GM12865 (cell line): ENCODE data around the gene AGER.

Source experiments
- DNase-seq: peaks from one replicate; pipeline ENCODE4 v3.0.0; 2010; ENCODE audit warnings: low read depth
- H3K4me3 ChIP-seq: 2 replicates; pipeline ENCODE4 v1.5.1; 2011; ENCODE audit warnings: mild to moderate bottlenecking, low read depth, low read length, control low read depth
- TF ChIP-seq, protein P1 (sequence below): IDR thresholded peaks from 2 replicates; pipeline ENCODE4 v1.5.1; 2011; ENCODE audit warnings: low read length, control low read depth, low read depth, inconsistent platforms; ENCODE audit not compliant: insufficient read depth; ENCODE audit errors: missing control alignments

Gene AGER

DNA sequence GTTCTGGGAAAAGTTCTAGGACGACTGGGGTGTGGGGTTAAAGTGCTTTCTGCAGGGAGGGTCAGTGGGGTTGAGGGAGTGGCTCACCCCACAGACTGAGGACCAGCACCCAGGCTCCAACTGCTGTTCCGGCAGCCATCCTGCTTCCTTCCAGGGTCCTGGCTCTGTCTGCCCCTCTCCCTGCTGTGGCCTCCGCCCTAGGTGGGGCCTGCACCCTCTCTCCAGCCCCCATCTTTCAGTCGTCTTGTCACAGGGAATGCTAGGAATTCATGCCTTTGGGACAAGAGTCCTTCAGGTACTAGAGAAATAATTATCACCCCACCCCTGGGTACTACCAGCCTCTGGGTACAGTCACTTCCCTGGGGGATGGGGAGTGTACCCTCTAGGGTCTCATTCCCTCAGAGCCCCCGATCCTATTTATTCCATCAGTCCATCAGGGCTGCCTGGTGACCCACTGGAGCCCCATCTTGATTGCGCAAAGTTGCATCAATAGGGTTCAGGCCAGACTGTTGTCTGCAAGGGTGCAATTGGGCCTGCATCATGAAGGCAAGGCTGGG, at the start of gene AGER:
TSS of gene AGER (minus strand) at position 170 of the 557 bp plus-strand sequence. CDS start at position 139, 31 bp downstream.
- DNase-seq = no peak
- no peak within 1 kb of the TSS for H3K4me3 ChIP-seq
- TF ChIP-seq, protein P1, sequence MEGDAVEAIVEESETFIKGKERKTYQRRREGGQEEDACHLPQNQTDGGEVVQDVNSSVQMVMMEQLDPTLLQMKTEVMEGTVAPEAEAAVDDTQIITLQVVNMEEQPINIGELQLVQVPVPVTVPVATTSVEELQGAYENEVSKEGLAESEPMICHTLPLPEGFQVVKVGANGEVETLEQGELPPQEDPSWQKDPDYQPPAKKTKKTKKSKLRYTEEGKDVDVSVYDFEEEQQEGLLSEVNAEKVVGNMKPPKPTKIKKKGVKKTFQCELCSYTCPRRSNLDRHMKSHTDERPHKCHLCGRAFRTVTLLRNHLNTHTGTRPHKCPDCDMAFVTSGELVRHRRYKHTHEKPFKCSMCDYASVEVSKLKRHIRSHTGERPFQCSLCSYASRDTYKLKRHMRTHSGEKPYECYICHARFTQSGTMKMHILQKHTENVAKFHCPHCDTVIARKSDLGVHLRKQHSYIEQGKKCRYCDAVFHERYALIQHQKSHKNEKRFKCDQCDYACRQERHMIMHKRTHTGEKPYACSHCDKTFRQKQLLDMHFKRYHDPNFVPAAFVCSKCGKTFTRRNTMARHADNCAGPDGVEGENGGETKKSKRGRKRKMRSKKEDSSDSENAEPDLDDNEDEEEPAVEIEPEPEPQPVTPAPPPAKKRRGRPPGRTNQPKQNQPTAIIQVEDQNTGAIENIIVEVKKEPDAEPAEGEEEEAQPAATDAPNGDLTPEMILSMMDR = no peak

- TF ChIP-seq, protein P1 = no peak
- DNase-seq = no peak
- no peak overlapping the region for H3K4me3 ChIP-seq
Measured at GRCh38 chr6:32226434-32226833, 42.4 kb upstream of the AGER start.

- TF ChIP-seq, protein P1 = no peak
- no peak overlapping the region for H3K4me3 ChIP-seq
- peak; percentile 56 for DNase-seq
Measured at GRCh38 chr6:32224696-32225095, 40.6 kb upstream of the AGER start.

GRCh38 chr6:32223258-32224235, 39.5 kb upstream of the AGER start, which contains the start of gene NOTCH4:
NOTCH4 (minus strand) TSS chr6:32224067; CDS start chr6:32223928, 139 bp downstream.
- no peak within 1 kb of the TSS for H3K4me3 ChIP-seq
- TF ChIP-seq, protein P1 = no peak
- no peak for DNase-seq

DNA sequence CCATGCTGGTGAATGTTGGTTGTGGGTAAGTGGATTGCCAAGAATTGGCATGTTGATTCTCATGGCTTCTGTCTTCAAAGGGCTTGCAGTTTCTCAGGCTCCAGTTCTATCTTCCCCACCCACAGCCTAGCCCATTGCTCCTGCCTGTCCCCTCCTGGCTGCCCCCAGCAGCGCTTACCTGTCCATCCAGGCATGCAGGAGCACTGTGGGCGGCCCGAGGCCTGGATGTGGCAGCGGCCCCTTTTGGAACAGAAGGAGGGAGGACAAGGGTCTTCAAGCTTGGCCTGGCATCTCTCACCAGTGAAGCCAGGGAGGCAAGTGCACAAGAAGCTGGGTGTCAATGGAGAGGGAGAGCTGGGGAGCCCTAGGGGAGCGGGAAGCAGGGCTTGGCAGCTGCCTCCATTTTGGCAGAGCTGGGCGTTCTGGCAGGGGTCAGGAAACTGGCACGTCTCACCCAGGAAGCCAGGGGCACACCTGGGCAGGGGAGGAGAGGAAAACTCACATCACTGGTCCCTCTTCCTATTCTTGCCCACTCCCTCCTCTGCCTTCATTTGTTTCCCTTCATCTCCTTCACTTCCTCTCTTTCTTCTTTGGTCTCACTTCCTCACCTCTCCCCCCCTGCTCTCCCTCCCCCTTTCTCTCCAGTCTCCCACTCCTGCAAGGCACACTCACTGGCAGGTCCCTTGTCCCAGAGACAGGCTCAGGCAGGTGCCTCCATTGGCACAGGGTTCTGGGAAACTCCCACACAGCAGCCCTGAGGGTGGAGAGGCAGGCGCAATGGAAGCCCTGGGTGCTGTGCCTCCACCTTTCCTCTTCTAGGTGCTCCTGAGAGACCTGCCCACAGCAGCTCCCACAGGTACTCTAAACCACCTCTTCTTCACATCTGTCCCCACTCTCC, 38.5 kb upstream of the AGER start:
- no peak for DNase-seq
- H3K4me3 ChIP-seq = no peak overlapping the region
- TF ChIP-seq, protein P1 = no peak

DNA sequence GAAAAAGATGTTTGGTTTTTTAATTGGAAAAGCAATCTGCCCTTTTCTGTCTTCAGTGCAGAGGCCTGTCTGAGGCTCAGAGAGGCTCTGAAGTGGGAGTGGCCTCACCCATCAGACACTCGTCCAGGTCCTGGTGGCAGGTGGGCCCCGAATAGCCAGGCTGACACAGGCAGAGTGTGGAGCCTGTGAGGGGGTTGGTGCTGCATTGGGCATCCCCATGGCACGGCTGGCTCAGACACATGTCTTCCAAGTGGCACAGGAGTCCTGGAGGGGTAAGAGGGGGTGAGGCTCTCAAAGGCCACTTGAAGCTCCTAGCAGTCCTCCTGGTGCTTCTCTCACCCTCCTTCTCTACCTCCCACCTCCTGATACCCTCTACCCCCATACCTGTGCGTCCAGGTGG, 36.0 kb upstream of the AGER start:
- H3K4me3 ChIP-seq = no peak overlapping the region
- TF ChIP-seq, protein P1 = no peak
- no peak for DNase-seq
